ENCODE measurements around the gene PLXND1. TPM values are rescaled to one million over a fixed set of nuclear protein-coding genes. Genes with fewer than 3 reads are reported as not detected.

Gene PLXND1
- total RNA-seq, 1 donor = 38.7 TPM

DNA sequence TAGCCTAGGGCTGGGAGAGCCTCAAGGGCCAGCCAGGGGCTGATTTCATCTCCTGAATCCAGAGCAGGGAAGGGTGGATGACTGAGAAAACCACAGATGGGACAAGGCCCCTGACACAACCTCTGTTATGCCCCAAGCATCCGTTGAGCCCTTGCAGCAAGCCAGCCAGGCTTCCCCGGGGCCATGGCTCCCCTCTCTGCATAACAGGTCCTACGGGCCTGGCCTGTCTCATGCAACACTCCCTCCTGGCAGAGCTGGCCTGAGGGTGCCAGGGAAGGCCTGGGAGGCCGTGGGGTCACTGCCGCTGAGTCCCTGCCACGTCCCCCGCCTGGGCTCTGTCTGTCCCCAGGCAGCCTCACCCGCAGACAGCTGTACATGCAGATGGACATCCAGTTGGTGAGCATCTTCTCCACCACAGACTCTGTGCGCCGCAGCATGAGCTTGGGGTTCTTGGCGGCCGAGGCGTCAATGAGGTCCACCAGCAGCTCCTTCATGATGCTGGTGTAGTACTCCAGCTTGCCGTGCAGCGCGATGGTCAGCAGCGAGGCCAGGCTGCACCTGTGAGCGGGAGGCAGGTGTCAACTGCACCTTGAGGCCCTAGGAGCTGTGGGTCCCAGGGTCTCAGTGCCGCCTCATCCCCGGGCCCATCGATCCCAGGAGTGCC, 41.4 kb downstream of the PLXND1 start:
- H3K4me3 ChIP-seq (ENCODE audit: low read length) = no peak overlapping the region

DNA sequence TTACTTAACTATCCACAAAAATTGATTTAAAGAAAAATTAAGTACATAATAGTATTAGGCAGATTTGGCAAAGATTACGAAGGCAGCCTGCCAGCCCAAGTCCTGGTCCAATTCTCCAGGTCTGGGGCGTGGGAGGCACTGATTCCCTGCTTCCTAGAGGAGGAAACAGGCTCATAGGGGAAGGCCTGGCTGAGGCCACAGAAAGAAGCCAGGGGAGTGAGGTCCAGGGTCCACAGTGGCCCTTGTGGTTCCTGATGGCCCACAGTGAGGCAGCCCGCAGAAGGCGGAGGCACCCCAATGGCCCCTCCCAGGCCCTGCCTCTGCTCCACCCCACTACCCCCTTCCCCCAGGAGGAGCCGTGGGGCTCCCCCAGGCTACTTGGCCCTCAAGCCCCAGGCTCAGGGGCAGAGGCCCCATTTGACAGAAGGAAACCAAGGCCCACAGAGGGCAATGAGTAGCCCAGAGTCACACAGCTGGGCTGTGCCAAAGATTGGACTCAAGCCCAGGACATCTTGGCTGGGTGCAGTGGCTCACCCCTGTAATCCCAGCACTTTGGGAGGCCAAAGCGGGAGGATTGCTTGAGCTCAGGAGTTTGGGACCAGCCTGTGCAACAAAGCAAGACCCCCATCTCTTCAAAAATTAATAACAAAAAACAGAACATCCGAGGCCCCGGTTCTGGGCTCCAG, 42.5 kb downstream of the PLXND1 start:
- Histone ChIP-seq H3K9me3 (ENCODE audit: low read depth, low read length) (no peaks in the 10 kb centered on the region), H3K4me1 (ENCODE audit: insufficient read depth, low read length) (peaks cover 7% of the 10 kb centered on the region), H3K27me3 (ENCODE audit: insufficient read depth, low read length) (no peaks in the 10 kb centered on the region), H3K4me3 (ENCODE audit: low read length) (no peak overlapping the region)

More for the DNA sequence above, 41.4 kb downstream of the PLXND1 start:
- Histone ChIP-seq H3K9me3 (ENCODE audit: low read depth, low read length) (no peaks in the 10 kb centered on the region), H3K27me3 (ENCODE audit: insufficient read depth, low read length) (no peaks in the 10 kb centered on the region), H3K4me1 (ENCODE audit: insufficient read depth, low read length) (peaks cover 6% of the 10 kb centered on the region)

GRCh38 chr3:129563332-129563731, 43.1 kb downstream of the PLXND1 start:
- no peak overlapping the region for H3K4me3 ChIP-seq (ENCODE audit: low read length)
- no peaks in the 10 kb centered on the region for H3K27me3 ChIP-seq (ENCODE audit: insufficient read depth, low read length)
- H3K4me1 ChIP-seq (ENCODE audit: insufficient read depth, low read length) = peaks cover 11% of the 10 kb centered on the region
- H3K9me3 ChIP-seq (ENCODE audit: low read depth, low read length) = no peaks in the 10 kb centered on the region

DNA sequence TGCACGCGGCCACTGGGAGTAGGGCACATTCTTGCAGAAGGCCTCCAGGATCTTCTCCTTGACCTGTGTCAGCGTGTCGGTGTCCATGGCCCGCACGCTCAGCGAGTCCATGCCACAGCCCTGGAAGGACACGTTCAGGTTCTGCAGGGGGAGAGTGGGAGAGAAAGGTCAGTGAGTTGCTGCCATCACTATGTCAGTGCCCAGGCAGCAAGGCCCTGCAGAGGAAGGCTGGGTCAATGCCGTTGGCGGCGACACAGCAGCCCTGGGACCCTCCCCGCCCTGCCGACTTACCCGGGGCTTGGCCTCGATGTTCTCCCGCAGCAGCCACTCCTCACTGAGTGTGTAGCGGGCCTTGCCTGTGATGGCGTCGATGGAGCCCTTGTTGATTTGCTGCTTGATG, 43.7 kb downstream of the PLXND1 start:
- H3K4me3 ChIP-seq (ENCODE audit: low read length) = no peak overlapping the region
- H3K27me3 ChIP-seq (ENCODE audit: insufficient read depth, low read length) = no peaks in the 10 kb centered on the region
- H3K9me3 ChIP-seq (ENCODE audit: low read depth, low read length) = no peaks in the 10 kb centered on the region
- H3K4me1 ChIP-seq (ENCODE audit: insufficient read depth, low read length) = peaks cover 11% of the 10 kb centered on the region

DNA sequence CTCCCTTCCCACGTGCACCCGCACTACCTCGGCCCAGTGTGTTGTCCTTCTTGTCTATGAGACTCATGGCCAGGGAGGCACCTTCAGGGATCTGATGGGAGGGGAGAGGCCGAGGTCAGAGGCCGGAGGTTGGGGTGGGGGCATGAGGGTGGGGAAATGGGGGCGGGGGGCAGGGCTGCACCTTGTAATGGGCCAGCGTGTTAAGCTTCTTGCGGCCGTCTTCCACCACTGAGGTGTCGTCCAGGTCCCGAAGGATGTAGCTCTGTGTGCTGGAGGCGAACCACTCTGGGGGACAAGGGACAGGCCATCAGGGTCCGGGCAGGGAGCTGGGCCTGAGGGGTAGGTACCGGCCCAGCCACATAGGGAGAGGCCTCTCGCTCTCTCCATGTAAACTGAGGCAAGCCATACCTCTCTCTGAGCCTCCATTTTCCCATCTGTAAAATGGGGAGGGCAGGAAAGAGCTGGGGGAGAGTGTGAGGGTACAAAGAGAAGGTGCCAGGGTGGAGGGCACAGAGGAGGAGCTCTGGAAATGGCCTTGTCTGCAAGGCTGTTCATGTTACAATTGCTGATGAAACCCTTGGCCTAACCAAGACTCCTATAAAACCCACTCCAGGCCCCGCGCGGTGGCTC, 44.7 kb downstream of the PLXND1 start:
- no peaks in the 10 kb centered on the region for H3K27me3 ChIP-seq (ENCODE audit: insufficient read depth, low read length)
- H3K4me3 ChIP-seq (ENCODE audit: low read length) = no peak overlapping the region
- H3K4me1 ChIP-seq (ENCODE audit: insufficient read depth, low read length) = peaks cover 5% of the 10 kb centered on the region
- H3K9me3 ChIP-seq (ENCODE audit: low read depth, low read length) = no peaks in the 10 kb centered on the region

- peaks cover 5% of the 10 kb centered on the region for H3K4me1 ChIP-seq (ENCODE audit: insufficient read depth, low read length)
- H3K4me3 ChIP-seq (ENCODE audit: low read length) = no peak overlapping the region
- H3K27me3 ChIP-seq (ENCODE audit: insufficient read depth, low read length) = no peaks in the 10 kb centered on the region
- H3K9me3 ChIP-seq (ENCODE audit: low read depth, low read length) = no peaks in the 10 kb centered on the region
These were observed 45.4 kb downstream of the PLXND1 start for GRCh38 chr3:129560911-129561594.

DNA sequence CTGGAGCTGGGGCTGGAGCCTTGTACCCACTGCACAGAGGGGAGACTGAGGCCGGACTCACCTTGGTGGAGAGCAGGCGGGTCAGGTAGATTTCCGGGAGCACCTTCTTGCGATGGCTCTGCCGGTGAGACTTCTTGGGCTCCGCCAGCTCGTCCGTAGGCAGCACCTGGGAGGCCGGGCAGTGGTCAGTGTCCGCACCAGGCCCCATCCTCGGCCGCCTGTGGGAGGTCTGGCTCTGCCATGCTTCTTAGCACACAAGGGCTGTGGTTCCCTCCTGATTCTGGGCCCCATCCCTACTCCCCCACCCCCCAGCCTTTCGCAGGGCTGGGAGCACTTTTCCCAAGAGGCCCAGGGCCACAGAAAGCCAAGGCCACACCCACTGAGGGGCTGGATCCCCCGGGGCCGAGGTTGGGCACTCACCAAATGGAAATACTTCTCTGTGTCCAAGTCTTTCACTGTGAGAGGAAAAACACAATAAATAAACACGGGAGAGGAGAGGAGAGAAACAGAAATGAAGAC, 46.1 kb downstream of the PLXND1 start:
- Histone ChIP-seq H3K4me3 (ENCODE audit: low read length) (no peak overlapping the region), H3K4me1 (ENCODE audit: insufficient read depth, low read length) (peaks cover 5% of the 10 kb centered on the region), H3K9me3 (ENCODE audit: low read depth, low read length) (no peaks in the 10 kb centered on the region), H3K27me3 (ENCODE audit: insufficient read depth, low read length) (no peaks in the 10 kb centered on the region)

DNA sequence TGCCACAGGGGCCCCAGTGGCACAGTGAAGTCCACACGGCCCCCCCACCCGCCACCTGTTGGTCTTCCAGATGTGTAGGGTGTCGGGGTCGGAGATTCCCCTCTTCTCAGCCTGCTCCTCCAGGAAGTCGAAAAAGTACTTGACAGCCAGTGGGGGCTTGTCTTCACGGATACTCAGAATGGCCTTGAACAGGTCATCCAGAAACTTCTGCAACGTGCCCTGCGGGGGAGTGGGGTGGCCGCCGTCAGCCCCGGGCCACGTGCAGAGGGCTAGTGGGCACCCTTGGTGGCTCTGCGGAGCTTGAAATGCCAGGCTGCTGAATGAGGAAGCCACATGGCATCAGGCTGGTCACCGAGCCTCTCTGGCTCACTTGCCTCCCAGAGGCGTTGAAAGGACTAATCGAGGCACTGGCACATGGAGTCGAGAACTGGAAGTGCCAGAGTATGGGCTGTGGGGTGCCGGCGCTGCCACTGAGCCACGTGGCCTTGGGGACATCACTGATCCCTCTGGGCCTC, 46.9 kb downstream of the PLXND1 start:
- Histone ChIP-seq H3K9me3 (ENCODE audit: low read depth, low read length) (no peaks in the 10 kb centered on the region), H3K4me1 (ENCODE audit: insufficient read depth, low read length) (peaks cover 12% of the 10 kb centered on the region), H3K4me3 (ENCODE audit: low read length) (no peak overlapping the region), H3K27me3 (ENCODE audit: insufficient read depth, low read length) (no peaks in the 10 kb centered on the region)

- H3K4me1 ChIP-seq (ENCODE audit: insufficient read depth, low read length) = peaks cover 18% of the 10 kb centered on the region
These were observed 47.5 kb downstream of the PLXND1 start for GRCh38 chr3:129558772-129559564.

GRCh38 chr3:129558081-129558771, 48.2 kb downstream of the PLXND1 start:
- peaks cover 26% of the 10 kb centered on the region for H3K4me1 ChIP-seq (ENCODE audit: insufficient read depth, low read length)
- H3K27me3 ChIP-seq (ENCODE audit: insufficient read depth, low read length) = no peaks in the 10 kb centered on the region
- H3K9me3 ChIP-seq (ENCODE audit: low read depth, low read length) = no peaks in the 10 kb centered on the region

More at GRCh38 chr3:129558772-129559564, 47.5 kb downstream of the PLXND1 start:
- Histone ChIP-seq H3K9me3 (ENCODE audit: low read depth, low read length) (no peaks in the 10 kb centered on the region), H3K4me3 (ENCODE audit: low read length) (no peak overlapping the region), H3K27me3 (ENCODE audit: insufficient read depth, low read length) (no peaks in the 10 kb centered on the region)

GRCh38 chr3:129557548-129557894, 49.0 kb downstream of the PLXND1 start:
- Histone ChIP-seq H3K27me3 (ENCODE audit: insufficient read depth, low read length) (no peaks in the 10 kb centered on the region), H3K4me3 (ENCODE audit: low read length) (no peak overlapping the region), H3K4me1 (ENCODE audit: insufficient read depth, low read length) (peaks cover 27% of the 10 kb centered on the region)

More at GRCh38 chr3:129558081-129558771, 48.2 kb downstream of the PLXND1 start:
- H3K4me3 ChIP-seq (ENCODE audit: low read length) = no peak overlapping the region

DNA sequence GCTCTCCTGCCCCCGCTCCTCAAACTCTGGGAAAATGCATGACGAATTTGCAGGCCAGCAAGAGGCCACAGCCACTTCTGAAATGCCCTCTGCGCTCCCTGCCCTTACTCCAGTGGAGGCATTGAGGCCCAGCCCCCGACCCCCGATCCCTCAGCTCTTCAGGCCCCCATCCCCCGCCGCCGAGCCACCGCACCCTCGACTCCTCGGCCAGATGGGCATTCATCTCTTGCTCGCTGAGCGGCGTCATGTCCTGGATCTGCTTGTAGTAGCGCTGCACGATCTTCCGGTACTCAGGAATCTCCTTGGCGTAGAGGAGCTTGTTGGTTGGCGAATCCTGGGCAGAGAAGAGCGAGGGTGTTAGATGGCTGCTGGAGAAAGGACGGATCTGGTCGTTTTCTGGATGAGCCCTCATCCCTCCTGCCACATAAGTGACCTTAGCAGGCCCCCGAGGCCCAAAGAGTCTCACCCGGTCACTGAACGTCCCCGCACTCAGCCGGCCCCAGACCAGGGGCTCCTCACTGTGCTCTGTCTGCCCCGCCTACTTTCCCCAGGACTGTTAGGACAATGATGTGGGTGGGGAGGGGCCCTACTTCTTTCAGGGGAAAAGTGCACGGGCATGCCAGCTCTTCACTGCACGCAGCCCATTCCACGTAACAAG, 49.5 kb downstream of the PLXND1 start:
- no peaks in the 10 kb centered on the region for H3K9me3 ChIP-seq (ENCODE audit: low read depth, low read length)
- no peaks in the 10 kb centered on the region for H3K27me3 ChIP-seq (ENCODE audit: insufficient read depth, low read length)
- H3K4me3 ChIP-seq (ENCODE audit: low read length) = no peak overlapping the region
- H3K4me1 ChIP-seq (ENCODE audit: insufficient read depth, low read length) = peaks cover 27% of the 10 kb centered on the region

More at GRCh38 chr3:129557548-129557894, 49.0 kb downstream of the PLXND1 start:
- H3K9me3 ChIP-seq (ENCODE audit: low read depth, low read length) = no peaks in the 10 kb centered on the region

DNA sequence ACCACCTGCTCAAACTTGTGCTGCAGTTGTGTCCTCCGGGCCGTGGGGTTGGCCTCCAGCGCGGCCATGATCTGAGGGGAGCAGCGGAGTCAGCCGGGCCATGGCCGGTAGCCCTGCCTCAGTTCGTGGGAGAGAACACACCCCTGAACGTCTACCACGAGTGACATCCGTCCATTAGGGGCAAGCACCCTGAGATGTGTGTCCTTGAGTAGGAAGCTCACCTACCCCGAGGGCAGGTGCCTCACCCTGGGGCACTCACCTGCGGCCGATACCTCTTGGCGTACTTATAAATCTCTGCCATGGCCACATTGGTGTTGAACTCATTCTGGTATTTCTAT, 50.1 kb downstream of the PLXND1 start:
- Histone ChIP-seq H3K4me3 (ENCODE audit: low read length) (no peak overlapping the region), H3K27me3 (ENCODE audit: insufficient read depth, low read length) (no peaks in the 10 kb centered on the region), H3K4me1 (ENCODE audit: insufficient read depth, low read length) (peaks cover 27% of the 10 kb centered on the region), H3K9me3 (ENCODE audit: low read depth, low read length) (no peaks in the 10 kb centered on the region)

Measured in mononuclear cell (primary cell).